NCI-H128 (cell line): ENCODE results near the gene EPDR1.

Experiments
- DNase-seq: peaks from one replicate; lab custom pipeline; 2025; ENCODE audit not compliant: unreplicated experiment; lab: John Stamatoyannopoulos, UW

Gene EPDR1

GRCh38 chr7:37973915-37974314 lies 53.5 kb downstream of the EPDR1 start:
- no peak for DNase-seq

- DNase-seq, result no peak
Measured at GRCh38 chr7:37974711-37975110, 54.3 kb downstream of the EPDR1 start.

GRCh38 chr7:37977243-37977642 lies 56.8 kb downstream of the EPDR1 start:
- DNase-seq, result no peak

DNA sequence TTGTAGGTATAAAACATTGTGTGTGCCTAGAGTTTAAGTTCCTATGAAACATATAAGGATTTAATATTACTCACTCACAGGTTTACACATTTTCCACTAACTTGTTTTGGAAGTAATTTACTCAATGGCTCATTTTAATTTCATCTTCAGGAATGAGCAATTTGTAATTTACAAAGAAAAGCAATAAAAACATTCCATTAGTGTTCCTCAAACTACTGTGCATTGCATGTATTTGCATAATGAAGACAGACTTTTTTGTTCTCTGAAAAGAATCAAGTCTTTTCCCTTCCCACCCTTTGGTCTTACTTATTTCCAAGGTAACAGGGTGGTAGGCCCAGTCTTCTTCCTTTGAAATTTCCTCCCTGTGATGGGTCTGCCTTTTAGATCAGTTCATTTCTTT lies 61.2 kb downstream of the EPDR1 start:
- DNase-seq, result no peak

DNA sequence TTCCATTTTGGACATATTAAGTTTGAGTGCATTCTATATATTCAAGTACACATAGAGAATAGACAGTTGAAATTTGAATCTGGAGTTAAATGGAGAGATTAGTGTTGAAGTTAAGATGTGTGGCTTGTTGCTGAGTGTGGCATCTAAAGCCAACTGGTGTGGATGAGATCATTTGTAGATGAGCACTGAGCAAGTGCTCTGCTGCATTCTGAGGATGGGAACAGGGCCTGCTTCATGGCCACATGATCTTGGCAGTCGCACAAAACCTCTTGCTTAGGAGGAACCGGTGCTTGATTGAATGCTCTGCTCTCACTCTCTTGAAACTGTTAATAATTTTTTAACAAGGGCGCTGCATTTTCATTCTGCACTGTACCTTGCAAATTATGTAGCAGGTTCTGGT lies 62.0 kb downstream of the EPDR1 start:
- DNase-seq, result no peak

GRCh38 chr7:37984750-37985390 lies 64.4 kb downstream of the EPDR1 start:
- no peak for DNase-seq

- no peak for DNase-seq
Measured at GRCh38 chr7:37986908-37987330, 66.5 kb downstream of the EPDR1 start.

GRCh38 chr7:37987732-37988131 lies 67.3 kb downstream of the EPDR1 start:
- DNase-seq, result no peak

DNA sequence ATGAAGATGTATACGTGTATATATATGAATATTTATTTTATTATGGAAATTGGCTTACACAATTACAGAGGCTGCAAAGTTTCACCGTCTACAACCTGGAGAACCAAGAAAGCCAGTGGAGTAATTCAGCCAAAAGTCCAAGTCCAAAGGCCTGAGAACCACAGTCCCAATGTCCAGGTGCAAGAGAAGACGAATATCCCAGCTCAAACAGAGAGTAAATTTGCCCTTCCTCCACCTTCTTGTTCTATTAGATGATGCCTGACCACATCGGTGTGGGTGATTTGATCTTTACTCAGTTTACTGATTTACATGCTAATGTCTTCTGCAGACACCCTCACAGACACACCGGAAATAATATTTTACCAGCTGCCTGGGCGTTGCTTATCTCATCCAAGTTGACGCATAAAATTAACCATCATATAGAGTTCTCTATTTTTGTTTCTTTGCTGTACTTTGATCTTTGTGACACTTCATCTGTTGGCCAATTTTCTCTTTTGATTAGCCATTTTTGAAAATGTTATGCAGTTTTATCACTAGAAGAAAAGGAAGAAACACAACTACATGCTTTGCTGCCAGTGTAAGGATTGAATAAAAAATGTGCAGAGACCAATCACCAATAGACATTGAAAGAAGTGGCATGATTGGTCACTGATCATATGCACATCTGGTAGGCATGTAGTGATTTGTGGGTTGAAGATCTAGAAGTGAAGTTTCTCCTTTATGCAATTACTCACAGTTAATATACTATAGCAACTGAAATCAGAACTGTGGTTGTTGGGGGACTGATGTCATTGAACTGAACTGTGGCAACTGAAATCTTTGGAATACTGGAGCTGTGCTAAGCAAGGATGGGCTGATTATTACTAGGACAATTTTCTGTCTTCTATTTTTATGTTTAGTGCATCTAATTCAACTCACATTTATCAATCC lies 68.5 kb downstream of the EPDR1 start:
- DNase-seq, result no peak

DNA sequence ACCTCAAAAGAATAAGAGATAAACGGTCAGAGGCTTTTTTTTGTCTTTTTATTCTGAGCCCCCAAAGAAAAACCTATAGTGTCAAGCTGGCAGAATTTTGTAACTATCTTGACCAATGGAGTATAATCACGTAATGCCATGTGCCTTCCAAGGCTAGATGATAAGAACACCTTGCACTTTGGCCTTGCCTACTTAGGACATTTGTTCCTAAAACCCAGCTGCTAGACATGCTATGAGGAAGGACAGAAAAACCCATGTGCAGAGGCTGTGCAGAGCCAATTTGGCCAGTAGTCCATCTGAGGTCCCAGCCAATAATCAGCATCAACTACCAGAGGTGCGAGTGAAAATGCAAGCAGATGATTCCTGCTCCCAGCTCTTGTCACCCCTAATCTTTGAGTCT lies 69.9 kb downstream of the EPDR1 start:
- DNase-seq, result no peak

GRCh38 chr7:37993060-37993501 lies 72.6 kb downstream of the EPDR1 start:
- no peak for DNase-seq

DNA sequence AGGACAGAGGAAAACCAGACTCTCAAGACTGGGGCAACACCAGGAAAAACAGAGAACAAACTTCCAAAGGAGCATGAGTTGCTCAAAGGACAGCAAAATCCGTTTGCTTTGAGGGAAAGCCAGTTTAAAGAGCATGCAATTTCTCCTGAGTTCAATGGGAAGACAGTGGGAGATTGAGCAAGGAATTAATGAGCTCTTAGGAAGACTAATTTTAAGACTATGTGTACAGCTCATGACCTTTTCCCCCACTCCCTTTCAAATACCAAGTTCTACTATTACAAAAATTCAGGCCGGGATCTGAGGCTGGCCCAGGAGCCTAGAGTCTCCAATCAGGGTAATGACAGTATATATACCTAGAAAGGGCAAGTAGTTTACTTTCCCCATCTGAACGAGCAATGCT lies 79.2 kb downstream of the EPDR1 start:
- no peak for DNase-seq

- DNase-seq, result no peak
Measured at GRCh38 chr7:38000272-38000671, 79.8 kb downstream of the EPDR1 start.
